Stimulated activated CD8-positive, alpha-beta memory T cell treated with anti-CD3 and anti-CD28 coated beads, Interleukin-4, amount 100 ng/mL, for 1 hour (primary cell): ENCODE results near the gene ATP7B.
"Not testable (repeated sequence)": the region's sequence is repeated elsewhere in the genome, so short reads cannot be mapped to it uniquely, and the experiment has no call there.

Experiments
- DNase-seq, 2 donors: peaks; one replicate each; pipeline ENCODE4 v3.0.0-alpha.2; 2020; ENCODE audit warnings: low read depth in 2 of 2, low spot score in 1 of 2

ATP7B gene

GRCh38 chr13:51923983-51924539, 87.2 kb downstream of the ATP7B start:
- DNase-seq: no peak

DNA sequence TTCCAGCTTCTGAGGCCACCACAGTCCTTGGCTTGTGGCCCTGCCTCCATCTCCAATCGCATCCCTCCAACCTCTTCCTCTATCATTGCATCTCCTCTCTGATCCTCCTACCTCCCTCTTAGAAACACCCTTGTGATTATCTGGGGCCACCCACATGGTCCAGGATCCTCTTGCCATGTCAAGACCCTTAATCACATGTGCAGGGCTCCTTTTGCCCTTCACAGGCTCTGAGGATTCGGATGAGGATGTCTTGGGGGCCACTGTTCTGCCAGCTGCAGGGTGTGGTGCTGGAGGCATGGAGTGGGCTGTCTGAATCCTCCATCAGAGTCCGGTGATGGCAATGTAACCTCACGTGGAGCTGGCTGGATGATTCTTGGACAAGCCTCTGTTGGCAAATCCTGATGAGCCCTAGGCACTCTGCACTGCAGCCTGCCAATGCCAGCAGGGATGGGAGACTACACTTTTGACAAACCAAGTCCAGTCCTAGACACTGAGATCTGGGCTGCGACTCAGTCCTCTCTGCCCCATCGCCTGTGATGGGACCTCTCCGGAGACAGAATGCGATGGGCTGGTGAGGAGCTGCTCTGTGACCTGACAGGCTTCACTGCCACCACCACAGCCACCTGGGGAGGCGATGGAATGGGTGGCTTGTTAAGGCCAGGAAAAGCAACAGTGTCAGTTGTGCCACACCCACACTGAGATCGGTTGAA, 88.3 kb downstream of the ATP7B start:
- no peak for DNase-seq

GRCh38 chr13:51921790-51922740, 89.2 kb downstream of the ATP7B start:
- DNase-seq: no peak

- DNase-seq: no peak
These were observed 90.5 kb downstream of the ATP7B start for GRCh38 chr13:51920786-51921185.

DNA sequence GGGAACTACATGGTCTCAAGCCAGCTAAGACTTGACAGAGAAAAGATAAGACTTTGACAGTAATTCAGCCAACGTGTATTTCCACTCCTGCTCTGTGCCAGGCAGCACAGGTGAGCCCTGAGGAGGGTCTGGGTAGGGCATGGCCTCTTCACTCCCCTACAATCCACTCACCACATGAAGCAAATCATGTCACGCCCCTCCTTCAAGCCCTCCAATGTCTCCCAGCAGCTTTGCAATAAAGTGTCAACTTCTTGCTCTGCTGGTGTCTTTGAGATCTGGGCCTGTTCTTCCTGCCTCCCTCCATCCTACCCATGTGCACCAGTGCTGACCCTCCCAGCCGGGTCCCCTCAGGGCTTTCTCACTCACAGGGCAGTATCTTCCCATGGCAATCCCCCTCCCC, 91.0 kb downstream of the ATP7B start:
- DNase-seq: no peak

DNA sequence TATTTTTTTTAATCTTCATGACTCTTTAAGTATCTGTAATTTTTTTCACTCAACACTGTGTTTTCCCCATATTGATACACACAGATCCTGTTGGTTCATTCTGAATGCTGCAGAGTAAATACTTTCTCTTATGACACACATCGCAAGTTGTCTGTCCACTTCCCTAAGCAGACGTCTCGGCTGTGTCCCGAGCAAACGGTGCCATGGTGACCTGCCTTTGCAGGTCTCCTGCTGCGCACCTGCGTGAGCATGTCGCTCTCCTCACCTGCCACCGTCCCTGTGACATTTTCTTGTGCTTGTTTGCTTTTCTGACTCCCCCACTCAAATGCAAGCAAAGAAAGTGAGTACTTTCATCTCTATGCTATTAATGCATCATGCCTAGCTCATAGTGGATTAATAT, 91.7 kb downstream of the ATP7B start:
- no peak for DNase-seq

- no peak for DNase-seq
These were observed 94.3 kb downstream of the ATP7B start for GRCh38 chr13:51916962-51917361.

DNA sequence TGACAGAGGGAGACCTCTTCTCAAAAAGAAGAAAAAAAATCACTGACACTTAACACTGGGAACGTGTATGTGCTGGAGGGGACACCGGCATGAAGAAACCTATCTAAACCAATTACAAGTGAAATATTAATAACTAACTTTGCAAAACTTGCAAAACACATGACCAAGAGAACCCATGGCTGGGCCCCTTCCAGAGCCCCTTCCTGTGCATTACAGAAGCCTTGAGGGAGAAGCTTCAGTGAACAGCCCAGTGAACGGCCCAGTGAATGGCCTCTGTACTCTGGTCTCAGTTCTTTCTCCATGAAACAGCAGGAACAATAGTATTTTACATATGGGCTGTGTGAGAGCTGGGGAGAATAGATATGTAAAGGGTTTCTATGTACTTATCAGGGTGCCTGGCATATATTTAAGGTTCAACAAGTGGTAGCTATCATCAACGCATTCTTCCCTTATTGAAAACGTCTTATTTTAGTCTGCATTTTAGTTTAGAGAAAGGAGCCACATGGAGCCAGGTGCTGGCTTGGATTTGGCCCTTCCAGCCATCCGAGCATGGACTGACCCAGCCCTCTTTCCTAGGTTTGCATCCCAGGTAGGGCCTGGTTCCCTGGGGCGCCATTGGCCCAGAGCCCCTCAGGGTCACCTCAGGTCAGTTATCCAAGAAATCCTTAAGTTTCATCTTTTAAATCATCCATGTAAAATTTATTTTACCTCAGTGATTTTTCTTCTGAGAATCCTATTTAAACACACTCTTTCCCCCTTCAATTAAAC, 95.0 kb downstream of the ATP7B start:
- no peak for DNase-seq

- no peak for DNase-seq
These were observed 97.1 kb downstream of the ATP7B start for GRCh38 chr13:51914137-51914493.

GRCh38 chr13:51913421-51914136, 97.7 kb downstream of the ATP7B start:
- DNase-seq: no peak

- DNase-seq: no peak
These were observed 98.6 kb downstream of the ATP7B start for GRCh38 chr13:51912511-51913225.

GRCh38 chr13:51912091-51912490, 99.2 kb downstream of the ATP7B start:
- DNase-seq: no peak

DNA sequence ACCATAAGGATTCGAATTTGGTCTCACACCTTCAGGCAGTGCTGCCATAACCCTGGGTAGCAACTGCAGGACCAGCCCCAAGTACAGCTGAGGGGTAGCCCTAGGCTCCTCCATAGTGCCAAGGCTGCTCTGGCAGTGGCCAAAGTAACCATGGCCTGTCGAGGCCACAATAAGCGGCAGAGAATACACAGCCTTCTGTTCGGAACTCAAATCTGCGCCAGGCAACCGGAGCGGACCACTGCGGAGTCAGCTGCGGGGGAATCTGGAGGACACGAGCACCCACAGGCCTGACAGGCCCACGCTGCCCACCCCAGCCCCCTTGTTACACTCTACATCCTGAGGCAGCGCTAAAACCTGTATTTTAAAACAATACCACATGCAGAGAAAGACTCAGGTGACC, 100.7 kb downstream of the ATP7B start:
- no peak for DNase-seq

GRCh38 chr13:51909265-51909664, 102.0 kb downstream of the ATP7B start:
- DNase-seq: not testable (repeated sequence)

- DNase-seq: no peak
These were observed 104.1 kb downstream of the ATP7B start for GRCh38 chr13:51907040-51907732.

GRCh38 chr13:51906581-51906980, 104.7 kb downstream of the ATP7B start:
- no peak for DNase-seq

DNA sequence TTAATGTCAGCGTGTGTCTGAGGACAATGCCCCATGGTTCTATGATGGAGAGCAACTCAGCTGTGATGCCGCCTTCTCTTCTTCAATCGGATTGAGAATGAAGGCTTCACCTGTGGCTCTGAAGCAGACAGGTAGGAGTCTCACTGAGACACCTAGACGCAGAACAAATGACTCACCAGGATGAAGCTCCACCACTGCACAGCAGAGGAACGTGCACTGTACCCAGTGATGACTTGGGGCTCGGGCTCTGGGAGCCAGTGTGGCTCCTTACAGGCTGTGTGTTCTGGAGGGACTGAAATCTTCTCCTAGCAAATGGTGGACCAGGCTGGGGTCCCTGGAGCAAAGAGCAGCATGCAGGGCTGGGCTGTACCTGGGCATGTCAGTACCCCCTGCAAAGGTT, 105.5 kb downstream of the ATP7B start:
- no peak for DNase-seq

DNA sequence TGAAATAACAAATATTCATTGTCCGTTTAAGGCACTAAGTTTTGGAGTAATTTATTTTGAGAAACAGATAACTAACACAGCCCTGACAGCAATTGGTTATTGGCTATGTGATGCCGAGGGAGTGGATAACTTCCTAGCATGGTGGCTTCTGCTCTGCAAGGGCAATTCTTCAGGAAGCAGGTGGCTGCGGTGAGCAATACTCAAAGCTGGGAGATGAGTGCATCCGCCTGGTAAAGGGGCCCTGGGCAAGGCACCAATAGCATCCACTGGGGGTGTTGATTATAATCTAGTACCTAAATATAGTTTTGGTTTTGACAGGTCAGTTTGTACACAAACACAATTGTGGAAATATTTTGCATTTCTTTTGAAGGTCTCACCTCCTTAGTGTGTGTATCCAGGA, 108.5 kb downstream of the ATP7B start:
- DNase-seq: no peak

DNA sequence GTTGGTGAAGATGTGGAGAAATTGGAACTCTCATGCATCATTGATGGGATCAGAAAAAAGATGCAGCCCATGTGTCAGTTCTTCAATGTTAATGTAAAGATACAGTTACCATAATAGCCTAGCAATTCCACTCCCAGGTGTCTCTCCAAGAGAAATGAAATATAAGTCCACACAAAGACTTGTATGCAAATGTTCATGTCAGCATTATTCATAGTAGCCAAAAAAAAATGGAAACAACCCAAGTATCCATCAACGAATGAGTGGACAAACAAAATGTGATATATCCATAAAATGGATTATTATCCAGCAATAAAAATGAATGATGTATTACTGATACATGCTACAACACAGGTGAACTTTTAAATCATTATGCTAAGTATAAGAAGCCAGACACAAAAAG, 110.8 kb downstream of the ATP7B start:
- DNase-seq: no peak
